ENCODE measurements around the gene RAB5A.
A peak's percentile ranks its signal among the peaks of the same experiment; 100 is the strongest.
"Not testable (repeated sequence)": the region's sequence is repeated elsewhere in the genome, so short reads cannot be mapped to it uniquely, and the experiment has no call there.

The RAB5A gene

GRCh38 chr3:19946832-19947548 lies at the start of gene RAB5A:
TSS of gene RAB5A (plus strand) at chr3:19947097. CDS start at chr3:19950899, 3,802 bp downstream.
- DNase-seq (ENCODE audit: low read depth), result peak; percentile 95

- no peak for DNase-seq (ENCODE audit: low read depth)
Measured at GRCh38 chr3:19898721-19899120, 48.2 kb upstream of the RAB5A start.

GRCh38 chr3:19899264-19899663 lies 47.6 kb upstream of the RAB5A start:
- no peak for DNase-seq (ENCODE audit: low read depth)

- not testable (repeated sequence) for DNase-seq (ENCODE audit: low read depth)
Measured at GRCh38 chr3:19899833-19900232, 47.1 kb upstream of the RAB5A start.

- DNase-seq (ENCODE audit: low read depth), result no peak
Measured at GRCh38 chr3:19901337-19901736, 45.6 kb upstream of the RAB5A start.

GRCh38 chr3:19901918-19902317 lies 45.0 kb upstream of the RAB5A start:
- DNase-seq (ENCODE audit: low read depth), result no peak

GRCh38 chr3:19903649-19904048 lies 43.2 kb upstream of the RAB5A start:
- DNase-seq (ENCODE audit: low read depth), result no peak

GRCh38 chr3:19907523-19907922 lies 39.4 kb upstream of the RAB5A start:
- no peak for DNase-seq (ENCODE audit: low read depth)

- DNase-seq (ENCODE audit: low read depth), result no peak
Measured at GRCh38 chr3:19911452-19911851, 35.4 kb upstream of the RAB5A start.

GRCh38 chr3:19917167-19917566 lies 29.7 kb upstream of the RAB5A start:
- DNase-seq (ENCODE audit: low read depth), result no peak

- DNase-seq (ENCODE audit: low read depth), result no peak
Measured at GRCh38 chr3:19920401-19921080, 26.4 kb upstream of the RAB5A start.

- DNase-seq (ENCODE audit: low read depth), result no peak
Measured at GRCh38 chr3:19931180-19931692, 15.7 kb upstream of the RAB5A start.

- no peak for DNase-seq (ENCODE audit: low read depth)
Measured at GRCh38 chr3:19931767-19932188, 15.1 kb upstream of the RAB5A start.

GRCh38 chr3:19932422-19932821 lies 14.5 kb upstream of the RAB5A start:
- no peak for DNase-seq (ENCODE audit: low read depth)

GRCh38 chr3:19934098-19934566 lies 12.8 kb upstream of the RAB5A start, which contains the start of gene EFHB:
TSS of gene EFHB (minus strand) at chr3:19934217. CDS start at chr3:19934018, 199 bp downstream.
- DNase-seq (ENCODE audit: low read depth), result no peak

- DNase-seq (ENCODE audit: low read depth), result no peak
Measured at GRCh38 chr3:19937459-19938294, 9.2 kb upstream of the RAB5A start.

- no peak for DNase-seq (ENCODE audit: low read depth)
Measured at GRCh38 chr3:19938295-19938627, 8.6 kb upstream of the RAB5A start.

- DNase-seq (ENCODE audit: low read depth), result no peak
Measured at GRCh38 chr3:19940643-19941042, 6.3 kb upstream of the RAB5A start.

- no peak for DNase-seq (ENCODE audit: low read depth)
Measured at GRCh38 chr3:19945534-19945933, 1.4 kb upstream of the RAB5A start.

- no peak for DNase-seq (ENCODE audit: low read depth)
Measured at GRCh38 chr3:19945969-19946831, 697 bp upstream of the RAB5A start.

- DNase-seq (ENCODE audit: low read depth), result peak; percentile 26
Measured at GRCh38 chr3:19947549-19948225, 790 bp downstream of the RAB5A start.
